ENCODE measurements around the gene SUPT3H. TPM values are rescaled to one million over a fixed set of nuclear protein-coding genes. Genes with fewer than 3 reads are reported as not detected.

SUPT3H gene
- total RNA-seq, 6 experiments from 2014 or later = 0.95 to 2.8 (median 2.0) TPM

- Histone ChIP-seq H3K9me3 (no peaks in the 10 kb centered on the region), H3K4me1 (no peaks in the 10 kb centered on the region), H3K36me3 (no peaks in the 10 kb centered on the region), H3K27ac (no peak overlapping the region), H3K27me3 (no peaks in the 10 kb centered on the region), H3K4me3 (no peak overlapping the region)
- no peak for DNase-seq
- intact Hi-C loops (cut with DNase I) = no loop called here
- no peak for TF ChIP-seq POLR2A (IDR thresholded peaks at IDR 0.05)
- TF ChIP-seq, protein P1, sequence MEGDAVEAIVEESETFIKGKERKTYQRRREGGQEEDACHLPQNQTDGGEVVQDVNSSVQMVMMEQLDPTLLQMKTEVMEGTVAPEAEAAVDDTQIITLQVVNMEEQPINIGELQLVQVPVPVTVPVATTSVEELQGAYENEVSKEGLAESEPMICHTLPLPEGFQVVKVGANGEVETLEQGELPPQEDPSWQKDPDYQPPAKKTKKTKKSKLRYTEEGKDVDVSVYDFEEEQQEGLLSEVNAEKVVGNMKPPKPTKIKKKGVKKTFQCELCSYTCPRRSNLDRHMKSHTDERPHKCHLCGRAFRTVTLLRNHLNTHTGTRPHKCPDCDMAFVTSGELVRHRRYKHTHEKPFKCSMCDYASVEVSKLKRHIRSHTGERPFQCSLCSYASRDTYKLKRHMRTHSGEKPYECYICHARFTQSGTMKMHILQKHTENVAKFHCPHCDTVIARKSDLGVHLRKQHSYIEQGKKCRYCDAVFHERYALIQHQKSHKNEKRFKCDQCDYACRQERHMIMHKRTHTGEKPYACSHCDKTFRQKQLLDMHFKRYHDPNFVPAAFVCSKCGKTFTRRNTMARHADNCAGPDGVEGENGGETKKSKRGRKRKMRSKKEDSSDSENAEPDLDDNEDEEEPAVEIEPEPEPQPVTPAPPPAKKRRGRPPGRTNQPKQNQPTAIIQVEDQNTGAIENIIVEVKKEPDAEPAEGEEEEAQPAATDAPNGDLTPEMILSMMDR (IDR thresholded peaks at IDR 0.05) = no peak
- ATAC-seq = no peak
- WGBS (ENCODE audit: insufficient coverage, low coverage, low lambda C conversion rate, missing lambda C conversion rate) = 85% methylated on average over 4 of the region's 4 CpGs
These were observed 217.4 kb downstream of the SUPT3H start for GRCh38 chr6:45160305-45160704.

- H3K4me3 ChIP-seq = no peak overlapping the region
- peak in 3 of 4 donors; percentile 28 to 37 (median 32) for ATAC-seq
These were observed 221.7 kb downstream of the SUPT3H start for GRCh38 chr6:45156075-45156474.

DNA sequence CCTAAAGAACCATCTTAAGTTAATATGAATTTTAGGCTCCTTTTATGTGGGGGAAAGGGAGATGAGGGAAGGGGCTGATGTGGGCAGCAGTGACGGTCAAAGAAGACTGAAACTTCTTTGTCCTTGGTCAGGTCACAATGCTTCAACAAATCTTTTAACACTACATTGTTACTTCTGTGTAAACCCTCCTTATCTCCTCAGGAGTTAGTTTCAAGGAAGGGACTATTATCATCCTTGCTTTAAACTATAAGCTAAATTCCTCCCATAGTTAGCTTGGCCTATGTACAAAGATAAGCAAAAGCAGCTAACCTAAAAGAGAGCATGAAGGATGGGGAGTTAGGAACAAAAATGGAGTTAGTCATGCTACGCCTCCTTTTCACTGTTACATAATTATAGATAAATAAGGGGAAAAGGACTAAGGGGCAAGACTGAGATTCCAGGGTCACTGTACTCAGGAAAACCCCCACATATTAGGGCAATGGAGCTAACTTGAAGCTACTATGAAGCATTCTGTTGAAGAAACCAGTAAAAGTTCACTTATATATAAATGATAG is 222.3 kb downstream of the SUPT3H start:
- Histone ChIP-seq H3K4me1 (no peaks in the 10 kb centered on the region), H3K36me3 (no peaks in the 10 kb centered on the region), H3K4me3 (no peak overlapping the region), H3K27ac (no peak overlapping the region), H3K9me3 (no peaks in the 10 kb centered on the region), H3K27me3 (no peaks in the 10 kb centered on the region)
- WGBS (ENCODE audit: insufficient coverage, low coverage, low lambda C conversion rate, missing lambda C conversion rate) = 100% methylated on average over 2 of the region's 2 CpGs
- TF ChIP-seq, protein P1 (IDR thresholded peaks at IDR 0.05) = no peak
- no peak for TF ChIP-seq POLR2A (IDR thresholded peaks at IDR 0.05)
- intact Hi-C loops (cut with DNase I) = no loop called here
- DNase-seq (no peak), ATAC-seq (no peak)

More at GRCh38 chr6:45156075-45156474, 221.7 kb downstream of the SUPT3H start:
- Histone ChIP-seq H3K4me1 (no peaks in the 10 kb centered on the region), H3K27ac (no peak overlapping the region), H3K27me3 (no peaks in the 10 kb centered on the region), H3K36me3 (no peaks in the 10 kb centered on the region), H3K9me3 (no peaks in the 10 kb centered on the region)
- no peak for DNase-seq
- TF ChIP-seq, protein P1 (IDR thresholded peaks at IDR 0.05) = no peak
- no peak for TF ChIP-seq POLR2A (IDR thresholded peaks at IDR 0.05)
- WGBS (ENCODE audit: insufficient coverage, low coverage, low lambda C conversion rate, missing lambda C conversion rate) = 47% methylated on average over 2 of the region's 2 CpGs
- intact Hi-C loops (cut with DNase I) = no loop called here

- ATAC-seq (peak; percentile 30 to 53 (median 46)), DNase-seq (no peak)
- Histone ChIP-seq H3K4me3 (no peak overlapping the region), H3K27me3 (no peaks in the 10 kb centered on the region), H3K9me3 (no peaks in the 10 kb centered on the region), H3K36me3 (no peaks in the 10 kb centered on the region), H3K27ac (no peak overlapping the region), H3K4me1 (no peaks in the 10 kb centered on the region)
- intact Hi-C loops (cut with DNase I) = no loop called here
- 21% methylated on average over 3 of the region's 3 CpGs for WGBS (ENCODE audit: insufficient coverage, low coverage, low lambda C conversion rate, missing lambda C conversion rate)
- TF ChIP-seq POLR2A (IDR thresholded peaks at IDR 0.05) = no peak
- TF ChIP-seq, protein P1 (IDR thresholded peaks at IDR 0.05) = no peak
These were observed 223.1 kb downstream of the SUPT3H start for GRCh38 chr6:45154679-45155078.

Data from right lobe of liver (tissue), 6 donors.